ENCODE measurements around the gene ZNF165.
A peak's percentile ranks its signal among the peaks of the same experiment; 100 is the strongest.
"Not testable (repeated sequence)": the region's sequence is repeated elsewhere in the genome, so short reads cannot be mapped to it uniquely, and the experiment has no call there.

ZNF165 gene

DNA sequence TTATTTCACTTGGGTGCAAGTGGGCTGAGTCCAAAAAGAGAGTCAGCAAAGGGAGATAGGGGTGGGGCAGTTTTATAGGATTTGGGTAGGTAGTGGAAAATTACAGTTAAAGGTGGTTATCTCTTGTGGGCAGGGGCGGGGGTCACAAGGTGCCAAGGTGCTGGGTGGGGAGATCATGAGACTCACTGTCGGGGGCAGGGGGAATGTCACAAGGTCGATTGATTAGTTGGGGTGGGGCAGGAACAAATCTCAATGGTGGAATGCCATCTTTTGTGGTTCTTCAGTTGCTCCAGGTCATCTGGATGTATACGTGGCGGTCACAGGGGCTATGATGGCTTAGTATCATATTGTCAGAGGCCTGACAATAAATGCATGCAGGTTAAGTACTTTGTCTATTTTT lies 41.9 kb downstream of the ZNF165 start:
- not testable (repeated sequence) for DNase-seq

DNA sequence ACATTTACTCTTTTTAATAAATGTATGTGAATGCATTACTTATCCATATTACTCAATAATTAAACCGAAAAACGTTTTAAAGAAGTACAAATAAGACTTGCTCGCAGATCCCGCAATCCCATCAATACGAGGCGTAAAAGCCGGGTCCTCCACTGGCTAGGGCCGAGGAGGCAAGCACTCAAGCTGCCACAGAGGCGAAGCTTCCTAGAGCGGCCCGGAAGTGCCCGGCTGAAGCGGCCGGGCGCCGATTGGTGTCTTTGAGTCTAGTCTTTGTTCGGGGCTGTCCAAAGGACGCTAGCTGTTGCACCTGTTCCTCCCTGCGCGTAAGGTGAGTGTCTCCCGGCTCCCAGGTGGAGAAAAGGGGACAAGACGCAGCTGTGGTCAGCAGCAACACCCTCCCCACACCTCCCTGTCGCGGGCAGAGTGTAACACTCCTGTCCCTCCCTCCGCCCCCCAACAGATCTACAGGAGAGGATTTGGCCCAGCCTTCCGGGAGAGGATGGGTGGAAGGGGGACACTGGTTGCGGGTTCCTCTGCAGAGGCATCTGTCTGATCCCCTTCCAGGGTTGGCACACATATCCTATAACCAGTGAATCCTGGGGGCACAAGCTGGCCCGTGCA lies 44.1 kb downstream of the ZNF165 start, which contains the start of gene ZSCAN16:
Gene ZSCAN16 (plus strand): TSS at position 260 of the 621 bp plus-strand sequence. CDS start 835 bp downstream, outside the sequence.
- peak; percentile 34 to 60 (median 54) for DNase-seq

DNA sequence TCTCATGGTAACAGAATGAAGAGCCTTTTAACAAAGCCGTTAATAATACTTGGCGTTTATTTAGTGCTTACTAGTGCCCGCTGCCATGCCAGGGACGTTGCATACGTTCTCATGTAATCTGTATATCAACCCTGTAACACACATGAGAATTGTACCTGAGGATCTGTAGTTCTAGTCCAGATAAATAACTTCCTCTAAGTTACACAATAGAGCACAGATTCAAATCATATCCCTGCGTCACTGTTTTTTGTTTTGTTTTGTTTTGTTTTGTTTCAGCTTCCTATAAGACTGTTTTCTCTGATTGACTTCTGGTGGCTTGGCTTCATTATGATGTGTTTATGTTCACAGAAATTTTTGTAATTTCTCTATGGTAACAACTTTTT lies 44.6 kb downstream of the ZNF165 start:
- DNase-seq = peak in 3 of 6 experiments; percentile 14 to 66 (median 51)

DNA sequence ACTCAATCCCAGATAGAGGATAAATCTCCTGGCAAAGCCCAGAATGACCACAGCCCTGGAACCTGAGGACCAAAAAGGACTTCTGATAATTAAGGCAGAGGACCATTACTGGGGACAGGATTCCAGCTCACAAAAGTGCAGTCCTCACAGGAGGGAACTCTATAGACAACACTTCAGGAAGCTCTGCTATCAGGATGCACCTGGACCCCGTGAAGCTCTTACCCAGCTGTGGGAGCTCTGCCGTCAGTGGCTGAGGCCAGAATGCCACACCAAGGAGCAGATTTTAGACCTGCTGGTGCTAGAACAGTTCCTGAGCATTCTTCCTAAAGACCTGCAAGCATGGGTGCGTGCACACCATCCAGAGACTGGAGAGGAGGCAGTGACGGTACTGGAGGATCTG lies 45.0 kb downstream of the ZNF165 start:
- DNase-seq = peak in 4 of 6 experiments; percentile 15 to 45 (median 24)

DNA sequence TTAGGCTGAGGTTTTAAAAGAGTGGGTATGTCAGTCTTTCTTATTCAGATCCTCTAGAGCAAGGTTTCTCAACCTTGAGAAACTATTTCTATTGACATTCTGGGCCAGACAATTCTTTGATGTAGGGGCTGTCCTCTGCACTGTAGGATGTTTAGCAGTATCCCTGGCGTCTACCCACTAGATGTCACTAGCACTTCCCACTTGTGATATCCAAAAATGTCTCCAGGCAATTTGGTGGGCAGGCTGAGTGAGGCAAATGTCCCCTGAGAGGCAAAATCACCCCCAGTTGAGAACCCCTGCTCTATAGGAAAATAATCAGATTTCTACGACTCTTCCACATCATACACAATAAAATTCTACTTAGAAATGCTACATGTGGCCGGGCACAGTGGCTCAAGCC lies 53.6 kb downstream of the ZNF165 start:
- DNase-seq = peak in 3 of 6 experiments; percentile 4 to 6 (median 5)

DNA sequence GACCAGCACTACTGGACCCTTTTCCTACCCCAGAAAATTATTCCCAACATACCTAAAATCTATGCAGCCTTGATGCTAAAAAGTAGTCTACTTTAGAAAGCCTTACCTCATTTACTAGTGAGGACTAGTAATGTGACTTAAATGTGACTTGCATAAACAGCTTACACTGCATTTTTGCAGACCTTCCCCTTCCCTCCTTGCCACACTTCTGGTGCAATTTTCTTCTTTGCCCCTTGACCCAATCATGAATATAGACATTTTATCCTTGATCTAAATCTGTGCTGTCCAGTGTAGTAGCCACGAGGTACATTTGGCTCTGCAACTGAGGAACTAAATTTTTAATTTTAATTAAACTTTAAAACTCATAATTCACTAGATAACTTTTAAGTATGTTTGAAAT lies 54.3 kb downstream of the ZNF165 start:
- no peak for DNase-seq

DNA sequence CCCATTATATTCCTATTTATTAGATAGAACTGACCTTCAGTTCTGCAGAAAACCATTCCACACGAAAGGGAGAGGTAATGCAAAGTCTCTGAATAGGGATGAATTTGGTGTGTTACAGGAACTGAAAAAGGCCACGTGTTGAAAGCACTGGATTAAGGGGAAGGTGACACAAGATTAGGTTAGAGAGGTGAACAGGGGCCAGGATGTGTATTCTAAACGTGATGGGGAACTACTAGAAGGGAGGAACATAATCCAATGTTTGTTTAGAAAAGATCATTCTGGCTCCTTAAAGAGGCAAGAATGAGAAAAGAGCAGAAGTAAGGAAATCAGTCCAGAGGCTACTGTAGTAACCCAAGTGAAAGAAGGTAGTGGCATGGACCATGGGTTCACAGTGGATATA lies 55.0 kb downstream of the ZNF165 start:
- DNase-seq = peak in 1 of 6 experiments; percentile 10

DNA sequence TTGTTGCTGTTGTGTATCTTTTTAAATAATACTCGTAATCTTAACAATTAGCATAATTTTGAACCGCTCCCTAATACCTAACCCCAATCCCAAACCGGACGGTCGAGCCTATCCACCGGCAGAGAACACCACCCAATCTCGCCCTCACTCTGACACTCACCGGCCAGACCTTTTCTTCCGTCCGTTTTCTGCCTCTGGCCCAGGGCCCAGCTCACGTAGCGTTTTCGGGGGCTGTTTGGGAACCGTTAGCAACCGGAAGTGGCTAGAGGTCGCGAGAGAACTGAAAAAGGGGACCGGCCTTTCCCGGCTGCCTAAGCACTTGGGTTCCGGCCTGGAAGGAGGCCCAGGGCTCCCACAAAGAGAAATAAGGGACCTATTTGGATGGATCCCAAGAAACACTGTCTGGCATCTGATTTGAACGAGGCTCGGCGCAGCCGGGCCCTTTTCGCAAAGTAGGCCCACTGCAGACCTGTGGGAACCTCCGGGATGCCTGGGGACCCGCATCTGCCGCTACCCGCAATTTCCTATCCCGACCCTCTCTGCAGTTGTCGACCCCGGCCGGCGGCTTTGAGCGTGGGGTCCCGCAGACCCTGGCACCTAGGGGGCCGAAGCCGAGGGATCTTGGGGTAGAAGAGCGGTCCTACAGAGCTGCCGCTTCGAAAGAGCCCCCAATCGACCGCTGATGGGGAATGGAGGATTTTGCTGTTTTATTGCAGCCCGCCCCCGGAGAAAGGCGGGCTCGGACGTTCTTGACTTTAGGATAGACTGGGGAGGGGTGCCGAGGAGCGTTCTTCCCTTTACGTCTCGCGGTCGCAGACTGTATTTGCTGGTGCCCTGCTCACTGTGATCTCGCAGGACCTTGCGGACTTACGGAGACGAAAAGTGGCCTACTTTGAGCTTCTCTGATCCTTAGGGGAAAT lies 56.5 kb downstream of the ZNF165 start:
- peak; percentile 39 to 70 (median 59) for DNase-seq

DNA sequence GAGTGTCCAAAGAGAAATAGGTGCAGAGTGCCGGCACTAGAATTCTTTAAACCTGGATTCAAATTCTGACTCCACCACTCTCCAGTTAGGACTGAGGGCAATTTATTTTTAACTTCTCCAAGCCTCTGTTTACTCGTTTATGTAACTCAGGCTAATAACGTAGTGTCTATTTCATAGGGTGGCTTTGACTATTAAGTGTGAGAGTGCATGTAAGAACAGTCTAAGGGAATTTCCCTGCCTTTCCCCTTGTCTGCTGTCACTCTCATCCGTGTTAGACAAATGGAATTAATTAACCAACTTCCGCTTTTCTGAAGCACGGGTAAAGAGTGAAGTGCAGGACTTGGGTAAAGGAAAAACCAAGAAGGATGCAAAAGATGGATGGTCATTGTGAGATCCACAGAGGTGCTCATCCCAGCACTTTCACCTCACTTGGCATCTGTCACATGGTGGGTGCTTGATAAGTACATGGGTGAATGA lies 57.2 kb downstream of the ZNF165 start:
- DNase-seq = peak in 2 of 6 experiments; percentile 9 to 37

Measured in stimulated activated naive CD4-positive, alpha-beta T cell (primary cell).